ENCODE data around the gene TMEM163. TPM values are rescaled to one million over a fixed set of nuclear protein-coding genes. Genes with fewer than 3 reads are reported as not detected.

The TMEM163 gene
- total RNA-seq, 1 donor from 2014 or later: 0.40 TPM

DNA sequence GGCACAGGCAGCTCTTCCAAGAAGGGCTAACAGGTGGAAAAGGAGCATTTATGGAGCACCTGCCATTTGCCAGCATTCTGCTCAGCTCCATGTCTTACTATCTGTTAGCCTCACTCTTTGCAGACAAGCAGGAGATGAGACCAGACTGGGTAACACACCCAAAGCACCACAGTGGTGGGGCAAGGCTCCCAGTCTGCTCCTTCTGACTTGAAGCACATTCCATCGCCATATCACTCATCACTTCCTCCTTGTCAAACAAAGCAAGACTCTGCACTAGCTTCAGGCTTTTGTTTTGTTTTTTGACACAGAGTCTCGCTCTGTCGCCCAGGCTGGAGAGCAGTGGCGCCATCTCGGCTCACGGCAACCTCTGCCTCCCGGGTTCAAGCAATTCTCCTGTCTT lies 282.1 kb downstream of the TMEM163 start:
- DNase-seq (no peak), ATAC-seq (no peak)
- intact Hi-C loops (cut with micrococcal nuclease): no loop called here

DNA sequence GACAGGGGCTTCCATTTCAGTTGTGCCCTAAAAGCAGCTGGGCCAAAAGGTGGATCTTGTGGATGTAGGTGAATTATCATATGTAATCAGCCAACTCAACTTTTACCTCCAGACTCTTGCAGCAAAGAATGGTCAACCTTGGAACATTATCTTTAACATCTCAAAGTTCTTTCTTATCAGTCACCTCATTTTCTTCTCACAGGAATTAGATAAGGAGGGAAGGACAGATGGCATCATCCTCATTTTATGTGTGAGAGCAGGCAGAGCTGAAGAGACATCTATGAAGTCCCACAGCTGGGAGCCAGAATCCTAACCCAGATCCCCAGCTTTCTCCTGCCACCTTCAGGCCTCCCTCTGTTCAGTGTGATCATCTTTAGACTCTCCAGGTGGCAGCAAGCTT lies 282.9 kb downstream of the TMEM163 start:
- no peak for ATAC-seq
- intact Hi-C loops (cut with micrococcal nuclease): no loop called here
- no peak for DNase-seq

DNA sequence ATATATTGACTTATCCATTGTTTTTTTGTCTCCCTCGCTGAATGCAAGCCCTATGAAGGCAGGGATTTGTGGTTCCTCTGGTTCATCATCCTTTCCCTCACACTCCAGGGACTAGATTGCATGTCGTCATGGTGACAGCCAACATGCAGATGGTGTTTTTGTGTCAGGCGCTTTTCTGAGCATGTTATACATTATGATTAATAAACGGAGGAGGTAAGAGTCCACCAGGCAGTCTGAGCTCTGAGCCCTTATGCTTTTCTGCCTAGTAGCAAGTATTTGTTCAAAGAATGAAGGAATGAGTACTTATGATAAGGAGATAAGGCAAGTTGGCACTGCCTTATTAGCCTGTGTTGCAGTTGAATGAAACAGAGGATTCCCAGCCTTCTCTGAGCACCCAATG lies 283.3 kb downstream of the TMEM163 start:
- no peak for DNase-seq
- ATAC-seq: no peak
- intact Hi-C loops (cut with micrococcal nuclease): no loop called here

DNA sequence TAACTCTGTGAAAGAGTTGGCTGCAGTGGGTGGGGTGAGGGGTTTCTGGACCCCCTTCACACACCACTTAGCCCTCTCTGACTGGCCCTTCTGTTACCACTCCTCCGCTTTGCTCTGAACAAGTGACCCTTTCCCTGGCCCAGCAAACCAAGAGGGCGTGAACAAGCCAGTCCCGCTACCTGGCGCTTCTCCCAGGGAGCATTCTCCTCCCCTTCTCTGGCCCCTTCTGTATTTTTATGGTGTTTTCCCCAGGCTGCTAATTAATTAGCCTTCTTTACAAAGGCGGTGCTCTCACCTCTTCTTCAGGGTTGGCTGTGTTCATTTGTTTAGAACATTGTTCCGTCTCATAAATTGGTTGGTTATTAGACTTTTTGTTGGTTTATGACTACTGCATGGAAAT lies 284.8 kb downstream of the TMEM163 start:
- no peak for ATAC-seq
- intact Hi-C loops (cut with micrococcal nuclease): no loop called here
- DNase-seq: no peak

DNA sequence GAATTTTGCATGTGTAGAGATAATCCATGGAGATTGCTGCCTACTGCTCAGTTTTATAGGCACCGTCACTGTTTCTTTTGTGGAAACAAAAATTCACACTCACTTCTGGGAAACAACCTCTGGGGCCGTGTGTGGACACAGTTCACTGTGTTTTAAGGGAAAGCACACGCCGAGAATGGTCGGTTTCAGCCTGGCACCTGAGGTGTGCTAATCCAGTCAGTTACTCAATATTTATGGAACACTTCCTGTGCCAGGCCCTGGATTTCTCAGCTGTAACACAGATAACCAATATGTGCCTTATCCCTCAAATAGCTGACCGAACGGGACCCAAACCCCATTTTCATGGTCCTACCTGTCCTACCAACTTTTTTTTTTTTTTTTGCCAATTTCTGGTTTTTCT lies 285.3 kb downstream of the TMEM163 start:
- DNase-seq (no peak), ATAC-seq (no peak)
- intact Hi-C loops (cut with micrococcal nuclease): no loop called here

DNA sequence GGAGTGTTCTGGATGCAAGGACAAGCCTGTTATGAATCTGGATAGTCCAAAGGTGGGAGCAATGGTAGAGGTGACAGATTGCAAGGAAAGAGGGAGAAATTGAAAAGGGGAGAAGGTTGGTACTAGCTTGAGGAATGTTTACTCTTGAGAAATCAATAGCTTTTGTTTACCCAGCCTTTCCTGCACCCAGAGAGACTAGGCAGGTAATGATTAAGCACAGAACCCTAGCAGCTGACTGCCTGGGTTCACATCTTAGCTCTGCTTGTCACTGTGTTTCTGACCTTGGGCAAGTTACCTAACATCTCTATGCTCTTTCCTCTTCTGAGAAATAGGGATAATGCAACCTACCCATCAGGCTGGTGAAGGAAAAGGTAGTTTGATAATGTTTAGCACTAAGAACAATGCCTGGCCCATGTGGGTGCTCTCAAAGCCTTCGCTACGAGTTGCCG lies 286.3 kb downstream of the TMEM163 start:
- intact Hi-C loops (cut with micrococcal nuclease): no loop called here
- no peak for DNase-seq
- ATAC-seq: no peak

DNA sequence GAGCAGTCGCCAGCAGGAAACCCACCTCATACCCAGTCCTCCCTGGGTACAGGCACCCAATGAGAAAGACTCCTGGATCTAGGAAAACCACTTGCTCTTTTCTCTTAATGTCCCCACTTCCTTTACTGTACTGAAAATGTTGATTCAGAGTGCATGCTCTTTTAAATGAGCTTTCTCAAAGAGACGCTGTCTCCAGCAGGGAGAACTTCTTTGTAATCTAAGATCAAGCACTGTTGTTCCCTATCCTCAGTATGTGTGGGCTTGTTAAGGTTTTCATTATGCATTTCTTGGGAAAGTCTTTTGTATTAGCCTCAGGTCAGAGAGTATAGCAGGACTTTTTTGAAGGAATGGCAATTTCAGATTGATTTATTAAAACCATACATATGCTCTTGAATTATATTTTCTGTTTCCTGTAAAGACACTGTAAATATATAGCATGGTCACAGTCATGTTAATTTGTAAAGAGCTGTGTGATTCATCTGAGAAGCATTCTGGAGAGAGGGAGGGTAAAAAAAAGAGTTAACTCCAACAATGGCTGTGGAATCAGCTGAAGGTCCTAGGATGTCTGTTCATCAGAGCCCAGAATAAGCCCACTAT lies 286.9 kb downstream of the TMEM163 start:
- DNase-seq: no peak
- intact Hi-C loops (cut with micrococcal nuclease): no loop called here
- no peak for ATAC-seq

DNA sequence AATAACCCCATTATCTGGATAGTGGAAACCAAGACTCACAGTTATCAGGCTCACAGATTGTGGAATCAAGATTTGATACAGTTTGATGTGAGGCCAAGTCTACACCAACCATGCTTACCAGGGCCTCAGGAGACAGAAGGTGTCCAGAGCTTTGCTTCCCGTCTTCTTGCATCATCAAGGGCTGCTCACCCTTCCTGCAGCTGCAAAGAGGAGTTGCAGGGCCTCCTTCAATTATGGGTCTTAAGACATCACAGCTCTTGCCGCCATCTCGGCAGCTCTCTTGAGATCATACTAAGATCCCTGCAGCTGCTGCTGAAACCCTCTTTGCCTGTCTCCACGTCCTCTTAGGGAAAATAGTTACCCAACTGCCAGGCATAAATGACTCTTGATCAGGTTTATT lies 288.9 kb downstream of the TMEM163 start:
- DNase-seq (no peak), ATAC-seq (no peak)
- intact Hi-C loops (cut with micrococcal nuclease): no loop called here

DNA sequence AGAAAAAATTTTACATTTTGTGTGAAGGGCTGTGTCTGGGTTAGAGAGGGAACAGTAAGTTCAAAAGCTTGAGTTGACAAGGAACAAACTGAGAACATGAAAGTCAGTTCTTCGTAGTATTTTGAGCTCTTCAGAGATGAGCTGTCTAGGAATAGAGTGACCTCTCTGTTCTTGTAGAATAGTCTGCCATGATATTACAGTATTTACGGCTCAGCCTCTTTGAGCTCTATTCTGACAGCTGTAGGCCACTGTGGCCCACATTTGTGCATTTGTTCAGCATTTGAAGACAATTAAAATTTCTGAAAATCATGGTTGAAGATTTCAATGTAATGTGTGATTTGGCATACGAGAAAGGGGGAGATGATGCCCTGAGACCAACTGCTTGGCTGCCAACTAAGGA lies 292.1 kb downstream of the TMEM163 start:
- intact Hi-C loops (cut with micrococcal nuclease): no loop called here
- ATAC-seq (no peak), DNase-seq (no peak)

DNA sequence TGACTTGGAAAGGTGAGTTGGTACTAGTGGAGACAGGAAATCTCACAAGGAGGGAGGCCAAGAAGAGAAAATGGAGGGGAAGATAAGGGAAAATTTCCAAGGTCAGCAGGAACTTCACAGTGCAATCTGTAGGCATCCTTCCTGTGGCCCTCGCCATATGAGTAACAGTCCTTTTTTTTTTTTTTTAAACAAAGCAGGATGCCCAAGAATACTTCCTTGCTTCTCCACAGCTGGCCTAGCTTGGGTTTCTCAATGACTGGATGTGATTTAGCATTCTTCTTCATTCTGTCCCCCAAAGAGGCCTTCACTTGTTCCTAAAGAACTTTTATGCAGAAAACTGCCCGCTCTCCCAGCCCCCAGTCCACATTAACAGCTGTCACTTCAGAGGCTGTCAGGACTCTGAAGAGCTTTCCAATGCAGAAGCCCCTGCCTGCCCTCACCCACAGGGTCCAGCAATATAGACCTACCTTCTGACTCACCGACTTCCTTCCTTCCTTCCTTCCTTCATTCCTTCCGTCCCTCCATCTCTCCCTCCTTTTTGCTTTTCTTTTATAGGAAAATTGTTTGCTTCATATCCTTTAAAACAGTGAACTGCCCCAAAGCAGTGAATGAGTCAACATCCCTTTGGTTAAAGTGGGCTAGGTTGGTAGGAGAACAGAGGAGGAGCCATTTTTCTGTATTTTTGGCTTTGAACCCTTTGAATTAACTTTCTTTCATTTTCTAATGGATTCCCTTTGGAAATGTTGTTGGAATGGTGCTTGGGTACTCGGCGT lies 292.9 kb downstream of the TMEM163 start:
- intact Hi-C loops (cut with micrococcal nuclease): no loop called here
- no peak for ATAC-seq

DNA sequence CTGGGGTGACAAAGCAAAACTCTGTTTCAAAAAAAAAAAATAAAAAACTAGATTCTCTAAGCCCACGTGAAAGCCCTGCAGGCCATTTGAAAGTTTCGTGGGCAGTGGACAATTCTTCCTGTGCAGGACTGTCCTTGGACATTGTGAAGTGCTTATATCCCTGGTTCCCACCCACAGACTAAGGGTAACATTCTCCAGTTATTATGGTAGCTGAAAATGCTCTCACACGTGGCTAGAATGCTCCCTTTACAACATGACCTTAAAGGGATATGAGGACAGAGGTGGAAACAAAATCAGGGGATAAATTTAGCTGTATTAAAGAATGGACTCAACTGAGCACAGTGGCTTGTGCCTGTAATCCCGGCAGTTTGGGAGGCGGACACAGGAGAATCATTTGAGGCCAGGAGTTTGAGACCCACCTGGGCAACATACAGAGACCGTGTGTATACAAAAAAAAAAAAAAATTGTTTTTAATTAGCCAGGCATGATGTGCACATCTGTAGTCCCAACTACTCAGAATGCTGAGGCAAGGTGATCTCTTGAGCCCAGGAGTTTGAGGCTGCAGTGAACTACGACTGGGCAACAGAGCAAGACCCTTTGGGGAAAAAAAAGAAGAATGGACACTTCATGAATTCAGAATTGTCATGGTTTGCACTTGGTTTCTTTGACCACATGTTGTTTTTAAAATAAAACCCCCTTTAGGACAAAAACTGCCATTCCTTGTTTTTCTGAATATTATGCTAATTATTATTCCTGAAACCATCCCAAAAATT lies 297.1 kb downstream of the TMEM163 start:
- ATAC-seq: peak; percentile 74
- DNase-seq: no peak
- intact Hi-C loops (cut with micrococcal nuclease): no loop called here

More for the DNA sequence above, 292.9 kb downstream of the TMEM163 start:
- DNase-seq: no peak

DNA sequence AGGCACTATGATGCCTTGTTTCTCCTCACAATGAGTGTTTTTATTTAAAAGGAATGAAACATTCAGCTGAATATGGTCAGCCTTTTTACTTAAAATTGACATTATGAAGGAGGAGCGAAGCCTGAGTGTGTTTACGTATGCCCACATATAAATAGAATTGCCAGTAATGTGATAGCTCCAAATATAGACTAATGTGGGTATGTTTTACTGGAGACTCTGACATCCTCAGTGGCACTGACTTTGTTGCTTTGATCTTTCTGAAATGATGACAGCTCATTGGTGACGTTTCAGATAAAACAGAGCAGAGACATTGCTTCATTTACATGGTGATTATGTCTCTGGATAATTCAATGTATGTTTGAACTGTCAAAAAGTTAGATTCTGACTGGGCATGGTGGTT lies 297.9 kb downstream of the TMEM163 start:
- ATAC-seq: peak; percentile 67
- intact Hi-C loops (cut with micrococcal nuclease): no loop called here
- DNase-seq: no peak

DNA sequence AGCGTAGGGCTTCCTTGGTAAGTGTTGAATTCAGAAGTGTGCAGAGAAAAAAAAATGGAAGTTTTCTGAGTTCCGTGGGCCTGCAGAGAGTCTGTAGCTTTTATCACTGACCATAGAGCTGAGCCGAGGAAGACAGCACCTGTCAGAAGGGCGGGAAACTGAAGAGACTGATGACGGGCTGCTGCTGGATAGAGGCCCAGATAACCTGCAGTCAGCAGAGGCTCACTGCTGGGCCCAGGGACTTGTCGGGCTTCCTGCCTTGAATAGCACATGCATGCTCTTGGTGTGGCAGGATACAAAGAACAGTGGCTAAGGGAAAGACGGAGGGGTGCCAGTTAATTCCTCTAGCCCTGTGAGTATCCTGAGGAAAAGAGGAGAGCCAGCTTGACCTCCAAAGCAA lies 298.5 kb downstream of the TMEM163 start:
- intact Hi-C loops (cut with micrococcal nuclease): no loop called here
- peak; percentile 82 for ATAC-seq
- DNase-seq: peak; percentile 53

DNA sequence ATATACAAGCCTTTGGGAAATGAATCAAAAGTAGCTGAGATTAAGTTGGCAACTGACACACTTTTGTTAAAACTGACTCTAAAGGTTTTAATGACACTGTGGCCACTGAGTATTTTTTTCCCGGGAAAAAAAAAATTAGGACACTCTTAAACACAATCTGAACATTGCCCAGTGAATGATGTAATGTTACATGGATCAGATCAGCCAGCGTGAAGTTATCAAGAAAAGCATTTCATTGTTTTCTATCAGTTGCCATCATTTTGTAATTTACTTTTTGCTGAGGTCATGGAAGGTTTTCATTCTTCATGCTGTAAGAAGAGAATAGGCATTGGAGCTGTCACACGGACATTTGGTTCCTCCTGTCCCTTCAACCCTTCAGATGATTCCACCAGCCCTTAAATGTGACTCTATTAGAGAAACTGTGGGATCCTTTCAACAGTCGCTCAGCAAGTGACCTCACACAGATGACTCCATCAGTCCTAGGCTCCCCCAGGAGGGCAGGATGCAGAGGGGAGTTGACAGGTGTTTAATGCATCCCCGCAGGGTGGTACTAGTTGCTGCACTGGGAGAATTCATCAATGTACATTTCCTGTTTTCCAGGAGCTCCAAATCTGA lies 300.7 kb downstream of the TMEM163 start:
- no peak for DNase-seq
- ATAC-seq: no peak
- intact Hi-C loops (cut with micrococcal nuclease): loop anchor here (10.0 kb wide), 1 partner anchor 173 kb away; no protein-coding TSS in a partner anchor

DNA sequence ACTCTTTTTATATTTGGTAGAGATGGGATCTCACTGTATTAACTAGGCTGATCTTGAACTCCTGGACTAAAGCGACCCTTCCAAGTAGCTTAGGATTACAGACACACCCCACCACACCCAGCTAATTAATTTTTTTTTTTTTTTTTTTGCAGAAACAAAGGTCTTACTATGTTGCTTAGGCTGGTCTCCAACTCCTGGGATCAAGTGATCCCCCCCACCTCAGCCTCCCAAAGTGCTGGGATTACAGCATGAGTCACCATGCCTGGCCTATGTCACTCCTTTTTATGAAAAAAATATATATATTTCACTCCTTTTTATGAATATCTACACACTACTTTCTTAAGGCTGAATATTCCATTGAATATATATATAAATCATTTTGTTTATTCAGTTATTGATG lies 302.2 kb downstream of the TMEM163 start:
- ATAC-seq: no peak
- intact Hi-C loops (cut with micrococcal nuclease): loop anchor here (10.0 kb wide), 1 partner anchor 172 kb away; no protein-coding TSS in a partner anchor
- no peak for DNase-seq

DNA sequence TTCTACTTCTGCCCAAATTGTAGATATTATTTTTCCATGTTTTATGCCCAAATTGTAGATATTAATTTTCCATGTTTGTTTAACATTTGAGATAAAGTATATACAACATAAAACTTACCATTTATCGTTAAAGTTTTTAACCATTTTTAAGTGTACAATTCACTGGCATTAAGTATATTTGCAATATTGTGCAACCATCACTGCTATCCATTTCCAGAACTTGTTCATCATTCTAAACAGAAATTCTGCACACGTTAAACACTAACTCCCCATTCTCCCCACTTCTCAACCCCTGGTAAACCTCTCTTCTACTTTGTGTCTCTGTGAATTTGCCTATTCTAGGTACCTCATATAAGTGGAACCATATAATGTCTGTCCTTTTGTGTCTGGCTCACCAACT lies 302.8 kb downstream of the TMEM163 start:
- intact Hi-C loops (cut with micrococcal nuclease): loop anchor here (10.0 kb wide), 1 partner anchor 171 kb away; no protein-coding TSS in a partner anchor
- no peak for ATAC-seq

DNA sequence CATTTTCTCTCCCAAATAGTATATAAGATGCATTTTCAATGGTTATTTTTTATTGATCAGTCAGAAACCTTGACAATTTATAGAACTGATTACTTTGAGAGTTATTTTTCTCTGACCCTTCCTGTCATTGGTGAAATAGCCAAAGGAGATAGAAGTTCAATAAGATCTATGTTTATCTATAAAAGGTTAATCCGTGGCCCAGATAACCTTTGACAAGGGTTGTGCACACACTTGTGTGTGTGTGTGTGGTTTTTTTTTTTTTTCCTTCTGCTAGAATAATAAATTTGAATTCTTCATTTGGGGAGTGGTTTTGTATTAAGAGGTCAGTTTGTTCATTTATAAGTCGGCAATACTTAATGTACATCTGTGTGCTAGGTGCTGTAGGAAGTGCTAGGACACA lies 304.9 kb downstream of the TMEM163 start:
- ATAC-seq (no peak), DNase-seq (no peak)
- intact Hi-C loops (cut with micrococcal nuclease): loop anchor here (5.0 to 10.0 kb wide), 2 partner anchors 169 to 297 kb away; no protein-coding TSS in a partner anchor

More for the DNA sequence above, 302.8 kb downstream of the TMEM163 start:
- DNase-seq: no peak

DNA sequence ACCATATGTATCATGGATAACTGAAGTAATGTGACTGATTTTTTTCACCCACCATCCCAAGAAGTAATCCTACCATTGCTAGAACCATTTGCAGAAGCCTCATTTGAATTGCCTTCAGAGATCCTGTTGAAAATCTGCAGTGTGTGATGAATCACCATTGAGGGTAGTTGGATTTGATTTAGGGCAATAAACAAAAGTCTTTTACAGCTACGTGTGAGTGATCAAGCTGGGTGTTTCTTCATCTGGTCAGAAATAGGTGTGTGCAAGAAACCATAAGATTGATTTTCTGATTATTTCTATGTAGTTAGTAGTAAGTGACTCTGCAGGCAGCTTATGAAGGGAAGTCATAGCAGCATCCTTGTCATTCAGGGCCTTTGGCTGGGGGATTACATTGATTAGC lies 305.4 kb downstream of the TMEM163 start:
- DNase-seq (no peak), ATAC-seq (no peak)
- intact Hi-C loops (cut with micrococcal nuclease): loop anchor here (5.0 to 10.0 kb wide), 2 partner anchors 169 to 296 kb away; no protein-coding TSS in a partner anchor

DNA sequence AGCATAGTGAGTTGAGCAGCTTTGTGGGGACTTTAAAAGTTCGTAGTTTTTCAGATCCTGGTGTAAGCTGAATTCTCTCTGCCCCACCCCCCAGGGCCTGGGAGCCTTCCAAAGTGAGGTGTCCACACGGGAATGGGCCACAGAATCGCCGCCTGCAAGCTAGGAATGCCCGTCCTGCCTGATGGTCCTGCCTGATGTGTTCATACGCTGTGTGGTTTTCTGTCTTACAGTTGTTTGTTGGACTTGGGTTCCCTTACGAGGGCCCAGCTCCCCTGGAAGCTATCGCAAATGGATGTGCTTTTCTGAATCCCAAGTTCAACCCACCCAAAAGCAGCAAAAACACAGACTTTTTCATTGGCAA lies 306.2 kb downstream of the TMEM163 start:
- ATAC-seq: no peak
- intact Hi-C loops (cut with micrococcal nuclease): loop anchor here (5.0 to 10.0 kb wide), 2 partner anchors 168 to 295 kb away; no protein-coding TSS in a partner anchor
- DNase-seq: no peak

All from left ventricle myocardium superior (tissue), 1 donor.